HUES64 (cell line): ENCODE data around the gene CCDC102A. TPM values are rescaled to one million over a fixed set of nuclear protein-coding genes. Genes with fewer than 3 reads are reported as not detected.

Source experiments
- H3K27ac ChIP-seq: 2 replicates; pipeline ENCODE4 v1.7.0; 2013; ENCODE audit warnings: low read depth, low read length, inconsistent platforms
- H3K27me3 ChIP-seq: 2 replicates; pipeline ENCODE4 v1.6.1; 2013; ENCODE audit warnings: mild to moderate bottlenecking, low read length; ENCODE audit not compliant: insufficient read depth
- H3K36me3 ChIP-seq: 2 replicates; pipeline ENCODE4 v1.6.1; 2013; ENCODE audit warnings: mild to moderate bottlenecking, low read length; ENCODE audit not compliant: insufficient read depth
- H3K4me1 ChIP-seq: 2 replicates; pipeline ENCODE4 v1.6.1; 2013; ENCODE audit warnings: mild to moderate bottlenecking, low read length, moderate library complexity; ENCODE audit not compliant: insufficient read depth
- H3K4me3 ChIP-seq: 2 replicates; pipeline ENCODE4 v1.5.1; 2013; ENCODE audit warnings: mild to moderate bottlenecking, low read length, moderate library complexity
- H3K9ac ChIP-seq: 2 replicates; pipeline ENCODE4 v1.6.1; 2013; ENCODE audit warnings: mild to moderate bottlenecking, low read depth, low read length
- H3K9me3 ChIP-seq: 2 replicates; pipeline ENCODE4 v1.6.1; 2013; ENCODE audit warnings: low read depth, low read length; ENCODE audit not compliant: insufficient read depth
- WGBS: fragments of 150-250, 120-280 bp; methylation state at CpG from one replicate; pipeline ENCODE4 v1.1.7; 2013; ENCODE audit warnings: missing lambda C conversion rate; 5-methylcytosine and 5-hydroxymethylcytosine counted together
- polyA plus RNA-seq, 2 experiments: library from polyadenylated mRNA; stranded (reverse); fragments of 50-300 nt; gene quantifications; one replicate each; pipeline ENCODE4 v1.2.3, GENCODE V29; 2013

Gene CCDC102A
- polyA plus RNA-seq (2013, experiment 1 of 2) = 6.1 TPM
- polyA plus RNA-seq (2013, experiment 2 of 2) = 4.8 TPM

- Histone ChIP-seq H3K36me3 (no peaks in the 10 kb centered on the region), H3K27ac (peak within 1 kb of the TSS; percentile 98), H3K27me3 (peaks cover 6% of the 10 kb centered on the region; the same call in 1 of the 2 replicates), H3K4me3 (peak within 1 kb of the TSS; percentile 68), H3K9me3 (no peaks in the 10 kb centered on the region), H3K4me1 (peaks cover 23% of the 10 kb centered on the region), H3K9ac (peak within 1 kb of the TSS; percentile 91)
- under 1% methylated on average over 77 of the region's 81 CpGs for WGBS
Observed at GRCh38 chr16:57536306-57537193, at the start of gene CCDC102A. Gene CCDC102A (minus strand): TSS chr16:57536571. CDS start chr16:57529177, 7,394 bp downstream.

- no peaks in the 10 kb centered on the region for H3K36me3 ChIP-seq
- no peaks in the 10 kb centered on the region; the same call in 1 of the 2 replicates for H3K9me3 ChIP-seq
- H3K27me3 ChIP-seq = peaks cover 3% of the 10 kb centered on the region
- H3K27ac ChIP-seq = no peak overlapping the region
- WGBS = 77% methylated on average over 3 of the region's 3 CpGs
- H3K4me1 ChIP-seq = no peaks in the 10 kb centered on the region
- H3K4me3 ChIP-seq = no peak overlapping the region
- no peak overlapping the region for H3K9ac ChIP-seq
Observed at GRCh38 chr16:57585051-57585687, 48.8 kb upstream of the CCDC102A start.

- Histone ChIP-seq H3K4me3 (no peak overlapping the region), H3K36me3 (no peaks in the 10 kb centered on the region), H3K4me1 (no peaks in the 10 kb centered on the region), H3K27ac (no peak overlapping the region), H3K9me3 (no peaks in the 10 kb centered on the region), H3K27me3 (no peaks in the 10 kb centered on the region; the same call in 1 of the 2 replicates), H3K9ac (no peak overlapping the region)
- 80% methylated on average over 2 of the region's 2 CpGs for WGBS
Observed at GRCh38 chr16:57579361-57579665, 42.9 kb upstream of the CCDC102A start.

- no peaks in the 10 kb centered on the region for H3K27me3 ChIP-seq
- no peak overlapping the region for H3K9ac ChIP-seq
- no peak overlapping the region for H3K4me3 ChIP-seq
- no peaks in the 10 kb centered on the region for H3K36me3 ChIP-seq
- H3K27ac ChIP-seq = no peak overlapping the region
- no peaks in the 10 kb centered on the region for H3K4me1 ChIP-seq
- WGBS = 88% methylated on average over 14 of the region's 14 CpGs
- no peaks in the 10 kb centered on the region for H3K9me3 ChIP-seq
Observed at GRCh38 chr16:57578521-57579360, 42.4 kb upstream of the CCDC102A start.

GRCh38 chr16:57577691-57578224 is 41.4 kb upstream of the CCDC102A start:
- Histone ChIP-seq H3K9me3 (no peaks in the 10 kb centered on the region), H3K27me3 (no peaks in the 10 kb centered on the region), H3K4me3 (no peak overlapping the region), H3K27ac (no peak overlapping the region), H3K36me3 (no peaks in the 10 kb centered on the region), H3K4me1 (no peaks in the 10 kb centered on the region), H3K9ac (no peak overlapping the region)
- 75% methylated on average over 4 of the region's 4 CpGs for WGBS

GRCh38 chr16:57577214-57577613 is 40.8 kb upstream of the CCDC102A start:
- Histone ChIP-seq H3K4me1 (no peaks in the 10 kb centered on the region), H3K9me3 (no peaks in the 10 kb centered on the region), H3K4me3 (no peak overlapping the region), H3K27me3 (no peaks in the 10 kb centered on the region), H3K27ac (no peak overlapping the region), H3K9ac (no peak overlapping the region), H3K36me3 (no peaks in the 10 kb centered on the region)
- WGBS = 92% methylated on average over 6 of the region's 6 CpGs

- Histone ChIP-seq H3K9me3 (no peaks in the 10 kb centered on the region), H3K36me3 (no peaks in the 10 kb centered on the region), H3K9ac (no peak overlapping the region), H3K4me3 (no peak overlapping the region), H3K27ac (no peak overlapping the region), H3K4me1 (no peaks in the 10 kb centered on the region), H3K27me3 (no peaks in the 10 kb centered on the region)
- 38% methylated on average over 15 of the region's 16 CpGs for WGBS
Observed at GRCh38 chr16:57576429-57576870, 40.1 kb upstream of the CCDC102A start.

GRCh38 chr16:57575468-57576277 is 39.3 kb upstream of the CCDC102A start:
- Histone ChIP-seq H3K27me3 (no peaks in the 10 kb centered on the region), H3K4me1 (no peaks in the 10 kb centered on the region), H3K36me3 (no peaks in the 10 kb centered on the region), H3K9me3 (no peaks in the 10 kb centered on the region), H3K27ac (no peak overlapping the region), H3K9ac (no peak overlapping the region), H3K4me3 (no peak overlapping the region)
- 90% methylated on average over 16 of the region's 16 CpGs for WGBS

- peaks cover 5% of the 10 kb centered on the region for H3K36me3 ChIP-seq
- H3K27me3 ChIP-seq = no peaks in the 10 kb centered on the region
- no peak overlapping the region for H3K9ac ChIP-seq
- 93% methylated on average over 24 of the region's 24 CpGs for WGBS
- H3K9me3 ChIP-seq = no peaks in the 10 kb centered on the region
- H3K27ac ChIP-seq = no peak overlapping the region
- no peak overlapping the region for H3K4me3 ChIP-seq
- H3K4me1 ChIP-seq = no peaks in the 10 kb centered on the region
Observed at GRCh38 chr16:57574646-57575467, 38.5 kb upstream of the CCDC102A start.
